Gastroesophageal sphincter (tissue), 3 donors: ENCODE data around the gene ZNF384.

Experiments used
- CTCF ChIP-seq, 4 experiments: fragments of 200-600 bp in 2 of 4; fragments of 450-650 bp in 2 of 4; sonication (generic) in 1 of 4; IDR thresholded peaks; one replicate each; pipeline ENCODE4 v1.5.1; 2017 to 2019; ENCODE audit warnings: antibody characterized with exemption in 4 of 4, mild to moderate bottlenecking in 2 of 4, moderate library complexity in 2 of 4
- EP300 ChIP-seq: sonication (generic); formaldehyde crosslinking; IDR thresholded peaks from one replicate; pipeline ENCODE4 v1.6.1; 2017; ENCODE audit warnings: antibody characterized with exemption, mild to moderate bottlenecking
- POLR2A ChIP-seq, 2 donors: fragments of 450-650 bp; IDR thresholded peaks; one replicate each; pipeline ENCODE4 v1.6.1; 2017; ENCODE audit warnings: antibody characterized with exemption in 2 of 2, mild to moderate bottlenecking in 2 of 2, moderate library complexity in 1 of 2
- POLR2AphosphoS5 ChIP-seq: sonication (generic); formaldehyde crosslinking; IDR thresholded peaks from one replicate; pipeline ENCODE4 v1.6.1; 2017; ENCODE audit warnings: antibody characterized with exemption

DNA sequence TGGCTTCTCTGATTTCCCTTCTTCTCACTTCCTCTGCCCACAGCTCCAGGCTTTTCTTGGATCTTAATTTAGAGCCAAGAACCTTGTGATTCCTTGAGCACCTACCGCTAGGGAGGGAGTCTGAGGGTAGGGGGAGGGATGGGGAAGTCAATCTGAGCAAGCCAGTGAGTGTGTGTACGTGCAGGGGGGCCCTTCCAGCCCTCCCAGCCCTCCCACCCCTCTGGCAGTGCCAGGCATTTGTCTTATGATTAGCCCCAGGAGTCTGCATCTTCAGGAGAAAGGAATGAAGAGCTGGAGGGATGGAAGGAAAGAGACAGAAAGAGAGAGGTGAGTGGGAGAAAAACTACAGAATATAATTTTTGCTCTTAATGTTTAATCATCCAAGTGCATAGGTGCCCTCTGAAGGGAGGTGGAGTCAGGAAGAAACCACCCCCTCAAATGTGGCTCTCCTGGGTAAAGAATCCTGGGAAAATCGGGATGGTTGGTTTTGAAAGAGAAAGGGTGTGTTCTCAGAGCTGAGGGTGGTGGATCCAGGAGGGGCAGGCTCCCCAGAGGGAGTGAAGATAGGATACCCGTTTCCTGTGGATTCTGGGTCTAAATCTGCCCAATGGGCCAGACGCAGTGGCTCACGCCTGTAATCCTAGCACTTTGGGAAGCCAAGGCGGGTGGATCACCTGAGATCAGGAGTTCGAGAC is 9.3 kb upstream of the ZNF384 start:
- TF ChIP-seq CTCF (IDR thresholded peaks at IDR 0.05) (no peak), POLR2A (IDR thresholded peaks at IDR 0.05) (no peak), EP300 (no peak), POLR2AphosphoS5 (no peak)
